Stimulated activated CD8-positive, alpha-beta memory T cell treated with anti-CD3 and anti-CD28 coated beads, Interleukin-7, amount 100 ng/mL, for 48 hours (primary cell): ENCODE measurements around the gene PDHB.

Source experiments
- DNase-seq, 2 donors: peaks; one replicate each; pipeline ENCODE4 v3.0.0-alpha.2; 2020; ENCODE audit warnings: low read depth in 1 of 2; ENCODE audit errors: extremely low read depth in 1 of 2

PDHB gene

DNA sequence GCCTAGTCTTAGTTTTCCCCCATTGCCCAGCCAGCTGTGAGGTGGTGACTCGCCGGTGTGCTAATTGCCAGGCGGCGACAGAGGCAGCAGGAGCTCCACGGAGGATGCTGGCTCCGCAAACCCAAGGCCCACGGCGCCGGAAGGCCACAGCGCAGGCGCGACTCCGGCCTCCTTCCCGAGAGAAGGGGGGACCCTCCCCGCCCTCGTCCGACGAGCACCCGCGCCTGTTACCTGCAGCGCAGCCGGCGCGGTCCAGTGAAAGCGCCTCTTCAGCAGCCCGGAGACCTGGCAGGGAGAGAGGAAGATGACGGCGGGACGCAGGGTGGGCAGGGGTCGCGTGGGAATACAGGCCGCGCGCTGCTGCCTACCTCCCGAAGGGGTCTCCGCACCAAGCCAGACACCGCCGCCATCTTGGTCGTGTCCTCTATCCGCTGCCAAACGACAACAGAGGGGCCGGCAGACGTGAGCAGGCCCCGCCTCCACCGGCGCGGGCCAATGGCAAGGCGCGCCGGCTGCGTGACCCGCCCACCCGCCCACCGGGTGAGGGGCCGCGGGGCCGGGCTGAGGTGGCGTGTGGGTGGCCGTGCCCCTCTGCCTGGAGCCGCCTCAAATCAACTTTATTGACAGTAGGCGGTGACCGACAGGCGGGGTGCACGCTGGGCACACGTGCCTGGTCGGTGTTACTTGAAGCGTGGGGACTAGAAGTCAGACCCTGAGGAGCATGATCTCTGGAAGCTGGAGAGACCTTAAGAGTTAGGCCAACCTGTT, at the start of gene PDHB:
PDHB (minus strand) TSS at position 433 of the 768 bp plus-strand sequence; CDS start at position 410, 23 bp downstream.
- peak; percentile 81 to 85 for DNase-seq

DNA sequence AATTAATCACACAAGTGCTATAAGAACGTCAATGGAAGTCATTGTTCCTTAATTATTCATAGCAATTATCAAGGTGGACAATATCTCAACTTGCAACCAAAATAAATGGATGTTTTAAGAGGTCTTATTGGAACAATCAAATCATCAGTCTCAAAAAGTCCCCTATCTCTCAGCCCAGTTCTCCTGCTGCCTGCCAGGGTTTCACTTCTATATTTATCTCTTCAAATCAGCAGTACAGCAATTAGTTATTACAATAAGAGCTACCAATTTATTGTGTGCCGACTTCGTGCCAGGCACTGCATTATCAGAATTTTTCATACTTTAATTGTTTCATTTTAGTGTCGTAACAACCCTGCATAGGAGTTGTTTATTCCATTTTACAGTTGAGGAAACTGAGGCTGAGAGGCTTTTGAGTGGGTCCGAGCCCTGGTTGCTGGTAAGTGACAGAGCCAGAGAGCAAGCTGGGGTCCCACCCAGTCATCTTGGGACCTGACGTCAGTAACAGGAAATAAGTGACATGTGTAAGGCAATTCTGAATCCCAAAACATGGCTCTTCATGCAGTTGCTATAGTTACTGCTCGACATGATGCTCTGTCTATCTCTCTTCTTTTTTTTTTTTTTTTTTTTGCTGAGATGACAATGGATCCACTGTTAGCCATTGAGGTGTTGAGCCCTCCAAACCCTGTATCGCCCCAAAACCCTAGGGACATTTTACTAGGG, 49.4 kb upstream of the PDHB start:
- DNase-seq = no peak

DNA sequence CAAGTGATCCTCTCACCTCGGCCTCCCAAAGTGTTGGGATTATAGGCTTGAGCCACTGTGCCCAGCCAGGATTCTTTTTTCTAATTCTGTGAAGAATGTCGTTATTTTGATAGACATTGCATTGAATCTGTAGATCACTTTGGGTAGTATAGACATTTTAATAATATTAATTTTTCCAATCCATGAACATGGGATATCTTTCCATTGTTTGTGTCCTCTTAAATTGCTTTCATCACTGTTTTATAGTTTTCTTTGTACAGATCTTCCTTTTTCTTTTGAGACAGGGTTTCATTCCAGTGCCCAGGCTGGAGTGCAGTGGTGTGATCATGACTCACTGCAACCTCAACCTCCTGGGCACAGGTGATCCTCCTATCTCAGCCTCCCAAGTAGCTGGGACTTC, 46.7 kb upstream of the PDHB start:
- DNase-seq = no peak

DNA sequence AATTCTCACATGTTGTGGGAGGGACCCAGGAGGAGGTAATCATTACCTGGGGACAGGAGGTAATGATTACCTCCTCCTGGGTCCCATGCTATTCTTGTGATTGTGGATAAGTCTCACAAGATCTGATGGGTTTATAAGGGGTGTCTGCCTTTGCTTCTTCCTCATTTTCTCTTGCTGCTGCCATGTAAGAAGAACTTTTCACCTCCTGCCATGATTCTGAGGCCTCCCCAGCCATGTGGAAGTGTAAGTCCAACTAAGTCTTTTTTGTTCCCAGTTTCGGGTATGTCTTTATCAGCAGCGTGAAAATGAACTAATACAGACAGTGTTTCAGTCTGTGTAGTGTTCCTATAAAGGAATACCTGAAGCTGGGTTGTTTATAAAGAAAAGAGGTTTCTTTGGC, 45.1 kb upstream of the PDHB start:
- no peak for DNase-seq

- DNase-seq = no peak
Observed at GRCh38 chr3:58474967-58475578, 41.4 kb upstream of the PDHB start.

- DNase-seq = no peak
Observed at GRCh38 chr3:58474348-58474911, 40.8 kb upstream of the PDHB start.

- no peak for DNase-seq
Observed at GRCh38 chr3:58473275-58473674, 39.6 kb upstream of the PDHB start.

DNA sequence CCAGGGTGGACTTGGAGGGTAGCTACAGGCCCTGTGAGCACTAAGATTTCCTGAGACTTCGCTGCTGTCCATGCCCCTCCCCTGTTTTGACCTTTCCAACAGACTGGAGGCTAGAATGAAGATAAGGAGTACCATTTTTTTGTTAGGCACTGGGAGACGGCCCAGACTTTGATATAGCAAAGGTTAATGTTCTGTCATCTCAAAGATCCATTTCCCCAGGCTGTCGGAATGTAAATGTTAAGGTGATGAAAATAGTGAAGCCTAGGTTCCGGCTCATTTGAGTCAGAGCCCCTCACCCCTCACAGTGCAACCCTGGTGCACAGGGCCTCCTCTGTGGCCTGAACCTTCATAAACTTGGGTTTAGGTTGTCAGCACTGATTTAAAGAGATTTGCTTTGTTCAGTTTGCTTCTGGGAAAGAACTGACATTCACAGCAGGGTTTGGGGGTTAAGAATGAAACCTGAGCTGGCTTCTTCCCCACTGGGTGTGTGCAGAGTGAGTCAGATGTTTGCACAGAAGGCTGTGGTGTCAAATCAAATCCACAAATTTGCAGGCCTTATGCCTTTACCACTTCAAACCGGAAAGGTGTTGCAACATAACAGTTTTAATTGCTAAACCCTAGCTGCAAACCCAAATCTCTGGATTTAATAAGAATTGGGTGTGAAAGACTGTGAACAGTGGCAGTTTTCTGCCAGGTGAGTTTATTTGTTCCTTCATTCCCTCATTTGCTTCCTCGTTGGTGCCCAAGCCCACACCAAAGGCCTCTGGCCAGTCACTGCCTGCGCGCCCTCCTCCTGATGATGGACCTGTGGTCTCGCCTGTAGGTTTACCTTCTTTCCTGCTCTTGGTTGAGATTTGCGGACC, 37.6 kb upstream of the PDHB start:
- peak; percentile 23 to 72 for DNase-seq

DNA sequence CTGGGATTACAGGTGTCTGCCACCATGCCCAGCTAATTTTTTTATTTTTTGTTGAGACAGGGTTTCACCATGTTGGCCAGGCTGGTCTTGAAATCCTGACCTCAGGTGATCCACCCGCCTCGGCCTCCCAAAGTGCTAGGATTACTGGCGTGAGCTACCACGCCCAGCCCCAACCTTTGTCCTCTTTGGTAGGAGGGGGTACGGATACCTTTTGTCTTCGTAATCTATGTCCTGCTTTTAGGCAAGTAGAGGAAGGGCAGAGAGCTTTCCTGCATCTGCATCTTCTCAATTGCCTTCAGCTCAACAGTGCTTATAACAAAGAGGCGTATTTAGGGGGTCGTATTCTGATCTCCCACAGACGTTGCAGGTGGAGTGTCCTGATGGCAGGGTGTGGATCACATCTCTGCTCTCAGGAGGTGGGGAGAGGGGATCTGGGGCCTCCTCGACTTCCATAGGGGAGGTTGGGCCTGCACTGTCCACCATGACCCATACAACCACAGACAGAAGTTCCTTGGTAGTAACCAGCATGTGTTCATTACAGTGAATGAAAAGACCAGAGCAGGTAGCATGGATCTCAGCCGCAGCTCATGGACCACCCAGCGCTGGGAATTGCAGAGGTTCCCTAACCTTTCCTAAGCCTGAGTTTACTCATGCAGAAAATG, 36.9 kb upstream of the PDHB start:
- DNase-seq = no peak

DNA sequence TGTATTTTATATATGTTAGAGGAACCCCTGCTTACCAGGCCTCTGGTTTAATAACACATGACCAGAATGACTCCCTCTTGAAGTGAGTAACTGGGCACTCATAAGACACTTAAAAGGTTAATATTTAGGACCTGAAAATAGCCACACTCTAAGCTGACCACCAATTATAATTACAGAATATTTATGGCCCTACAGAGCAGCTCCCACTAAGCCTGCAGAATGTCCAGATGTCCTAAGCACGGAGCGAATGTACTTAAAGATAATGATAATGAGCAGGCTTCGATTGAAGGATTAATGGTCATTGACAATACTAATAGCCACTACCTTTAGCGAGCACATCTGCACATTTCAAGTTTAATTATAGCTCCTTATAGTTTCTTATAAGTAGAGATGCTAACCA, 35.5 kb upstream of the PDHB start:
- DNase-seq = no peak

GRCh38 chr3:58466899-58467563, 33.4 kb upstream of the PDHB start:
- no peak for DNase-seq

- no peak for DNase-seq
Observed at GRCh38 chr3:58464866-58465265, 31.2 kb upstream of the PDHB start.

GRCh38 chr3:58463942-58464271, 30.3 kb upstream of the PDHB start:
- DNase-seq = no peak

DNA sequence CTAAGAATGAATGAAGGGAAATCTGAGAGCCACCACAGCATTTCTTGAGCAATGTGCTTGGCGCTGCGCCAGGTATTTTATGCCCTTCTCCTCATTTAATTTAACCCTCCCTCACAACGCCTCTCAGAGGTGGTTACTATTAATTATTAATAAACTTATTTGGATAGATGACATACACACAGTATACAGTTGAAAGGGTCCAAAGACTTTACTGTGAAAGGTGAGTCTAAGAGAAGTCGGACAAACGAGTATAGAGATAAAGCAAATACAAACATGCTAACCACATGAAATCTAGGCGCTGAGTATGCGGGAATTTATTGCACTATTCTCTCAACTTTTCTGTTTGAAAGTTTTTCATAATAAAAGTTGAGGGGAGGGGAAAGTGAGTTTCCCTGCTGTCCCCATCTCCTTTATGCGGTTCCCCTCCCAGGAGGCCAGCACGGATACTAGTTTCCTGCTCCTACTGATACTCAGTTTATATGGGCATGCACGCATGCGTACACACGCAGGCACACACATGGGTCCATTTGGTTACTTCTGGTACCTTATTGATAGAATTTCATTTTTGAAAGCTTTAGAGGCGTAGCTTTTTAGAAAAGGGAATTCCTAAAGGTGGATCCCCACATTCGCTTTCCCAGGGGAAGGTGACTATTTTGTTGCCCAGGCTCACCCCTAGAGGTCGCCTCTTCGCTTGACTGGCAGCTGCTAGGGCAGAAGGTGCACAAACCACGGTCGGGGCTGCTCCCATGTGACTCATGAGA, 29.7 kb upstream of the PDHB start:
- peak; percentile 57 to 88 for DNase-seq

- DNase-seq = no peak
Observed at GRCh38 chr3:58462829-58463180, 29.2 kb upstream of the PDHB start.

GRCh38 chr3:58459160-58459559, 25.5 kb upstream of the PDHB start:
- DNase-seq = no peak

GRCh38 chr3:58452176-58452575, 18.5 kb upstream of the PDHB start:
- DNase-seq = no peak

DNA sequence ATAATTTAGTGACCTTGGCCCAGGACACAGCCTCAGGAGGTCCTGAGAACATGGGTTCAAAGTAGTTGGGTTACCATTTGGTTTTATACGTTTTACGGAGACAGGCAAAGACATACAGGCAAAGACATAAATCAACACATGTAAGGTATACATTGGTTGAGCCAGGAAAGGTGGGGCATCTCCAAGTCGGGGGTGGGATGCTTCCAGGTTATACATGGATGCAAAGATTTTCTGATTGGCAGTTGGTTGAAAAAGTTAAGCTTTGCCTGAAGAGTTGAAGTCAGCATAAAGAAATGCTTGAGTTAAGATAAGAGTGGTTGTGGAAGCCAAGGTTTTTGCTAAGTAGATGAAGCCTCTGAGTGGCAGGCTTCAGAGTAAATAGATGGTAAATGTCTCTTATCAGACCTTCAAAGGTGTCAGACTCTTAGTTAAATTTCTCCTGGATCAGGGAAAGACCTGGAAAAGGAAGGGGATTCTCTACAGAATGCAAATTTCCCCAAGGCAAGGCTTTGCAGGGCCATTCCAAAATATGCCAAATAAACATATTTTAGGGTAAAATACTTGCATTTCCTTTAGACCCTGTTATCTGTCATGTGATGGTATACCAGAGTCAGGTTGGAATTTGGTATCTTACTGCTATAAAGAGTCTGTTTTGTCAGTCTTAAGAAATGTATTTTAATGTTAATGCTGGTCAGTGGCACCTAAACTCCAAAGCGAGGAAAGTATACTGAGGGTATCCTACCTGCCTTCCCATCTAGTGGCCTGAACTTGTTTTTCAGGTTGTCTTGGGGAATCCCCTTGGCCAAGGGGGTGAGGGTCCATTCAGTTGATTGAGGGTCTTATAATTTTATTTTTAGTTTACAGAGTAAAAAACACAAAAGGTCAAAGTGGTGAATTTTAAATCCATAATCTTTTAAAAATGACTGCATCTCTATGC, 8.2 kb upstream of the PDHB start:
- no peak for DNase-seq
